CD4-positive, alpha-beta T cell treated with Interleukin-6 for 4 hours (primary cell): ENCODE measurements around the gene FAM171A1.
"Not testable (repeated sequence)": the region's sequence is repeated elsewhere in the genome, so short reads cannot be mapped to it uniquely, and the experiment has no call there.

ENCODE experiments used
- DNase-seq: peaks from one replicate; pipeline ENCODE4 v3.0.0-alpha.2; 2020; ENCODE audit warnings: mixed read lengths

The FAM171A1 gene

DNA sequence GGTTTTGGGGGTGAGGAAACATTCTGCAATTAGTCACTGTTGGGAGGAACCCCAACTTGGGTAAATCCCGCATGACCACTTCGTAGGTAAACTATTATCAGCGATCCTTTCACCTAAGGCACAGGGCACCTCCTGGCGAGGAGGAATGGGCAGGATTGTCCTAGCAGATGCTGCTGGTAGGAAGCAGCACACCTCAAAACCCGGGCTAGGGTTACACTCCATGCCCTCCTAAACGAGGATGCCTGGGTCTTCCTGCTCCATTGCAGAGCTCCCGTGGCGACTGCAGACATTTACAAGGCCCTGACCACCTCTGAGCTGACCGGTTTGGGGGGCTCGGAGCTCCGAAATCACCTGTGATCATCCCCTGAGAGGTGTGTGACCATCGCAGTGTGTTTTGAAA, 92.3 kb downstream of the FAM171A1 start:
- no peak for DNase-seq

DNA sequence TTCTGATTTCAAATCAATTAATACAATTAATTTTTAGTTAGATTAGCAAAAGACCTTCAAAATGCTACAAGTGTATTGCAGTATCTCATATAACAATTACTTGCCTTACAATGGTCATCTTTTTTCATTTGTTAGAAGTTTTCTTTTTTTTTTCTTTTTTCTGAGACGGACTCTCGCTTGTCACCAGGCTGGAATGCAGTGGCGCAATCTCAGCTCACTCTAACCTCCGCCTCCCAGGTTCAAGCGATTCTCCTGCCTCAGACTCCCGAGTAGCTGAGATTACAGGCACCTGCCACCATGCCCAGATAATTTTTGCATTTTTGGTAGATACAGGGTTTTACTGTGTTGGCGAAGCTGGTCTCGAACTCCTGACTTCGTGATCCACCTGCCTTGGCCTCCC, 95.0 kb downstream of the FAM171A1 start:
- DNase-seq: not testable (repeated sequence)

DNA sequence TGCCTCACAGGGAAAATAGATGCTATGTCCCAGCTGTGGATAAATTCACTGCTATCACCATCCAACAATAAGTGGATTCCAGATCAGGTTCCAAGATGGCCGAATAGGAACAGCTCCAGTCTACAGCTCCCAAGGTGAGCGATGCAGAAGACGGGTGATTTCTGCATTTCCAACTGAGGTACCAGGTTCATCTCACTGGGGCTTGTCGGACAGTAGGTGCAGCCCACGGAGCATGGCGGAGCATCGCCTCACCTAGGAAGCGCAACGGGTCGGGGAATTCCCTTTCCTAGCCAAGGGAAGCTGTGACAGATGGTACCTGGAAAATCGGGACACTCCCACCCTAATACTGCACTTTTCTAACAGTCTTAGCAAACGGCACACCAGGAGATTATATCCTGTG, 101.3 kb downstream of the FAM171A1 start:
- not testable (repeated sequence) for DNase-seq

DNA sequence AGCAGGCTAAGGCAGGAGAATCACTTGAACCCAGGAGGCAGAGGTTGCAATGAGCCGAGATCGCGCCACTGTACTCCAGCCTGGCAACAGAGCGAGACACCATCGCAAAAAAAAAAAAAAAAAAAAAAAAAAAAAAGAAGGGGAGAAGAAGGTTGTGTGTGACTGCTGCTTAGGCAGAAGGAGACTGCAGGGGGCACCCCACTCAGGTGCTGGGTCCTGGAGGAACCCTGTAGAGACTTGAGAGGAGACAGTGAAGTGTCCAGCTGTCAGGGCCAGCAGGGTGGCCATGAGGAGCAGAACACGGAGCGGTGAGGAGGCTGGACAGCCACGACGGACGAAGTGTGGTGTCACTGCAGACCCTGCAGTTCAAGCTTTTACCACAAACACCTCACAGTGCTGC, 103.6 kb downstream of the FAM171A1 start:
- no peak for DNase-seq

DNA sequence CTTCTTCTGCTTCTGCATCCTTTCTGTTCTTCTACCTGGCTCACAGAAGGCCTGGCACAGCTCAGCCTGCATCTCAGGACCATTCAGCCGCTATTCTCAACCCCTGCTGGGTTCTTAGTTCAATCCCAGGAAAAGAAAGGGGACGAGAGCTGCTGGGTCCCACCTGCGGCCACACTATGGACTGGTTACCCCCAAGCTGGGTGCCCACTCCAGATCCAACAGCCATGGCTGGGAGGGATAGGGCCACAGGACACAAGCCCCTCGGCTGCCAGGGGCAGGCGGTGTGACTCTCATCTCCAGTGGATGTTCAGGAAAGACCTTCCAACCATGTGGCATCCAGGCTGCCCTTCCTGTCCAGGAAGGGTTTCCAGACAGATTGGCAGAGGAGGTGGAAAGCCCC, 105.0 kb downstream of the FAM171A1 start:
- DNase-seq: no peak

DNA sequence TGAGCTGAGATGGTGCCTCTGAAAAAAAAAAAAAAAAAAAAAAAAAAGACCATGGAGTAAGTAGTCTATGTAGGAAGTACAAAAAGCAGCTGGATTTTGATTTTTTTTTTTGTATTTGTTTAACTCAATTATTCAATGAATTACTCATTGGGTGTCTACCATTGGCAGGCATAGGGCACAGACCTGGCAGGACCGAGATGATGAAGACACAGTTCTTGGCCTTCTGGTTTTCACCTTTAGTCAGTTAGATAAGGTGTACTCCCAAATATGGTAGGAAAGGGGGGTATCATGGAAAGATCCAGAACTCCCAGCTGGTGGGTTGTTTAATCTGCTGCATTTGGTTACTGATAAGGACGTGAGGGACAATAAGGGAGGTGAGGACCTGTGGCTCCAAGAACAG, 105.5 kb downstream of the FAM171A1 start:
- no peak for DNase-seq

DNA sequence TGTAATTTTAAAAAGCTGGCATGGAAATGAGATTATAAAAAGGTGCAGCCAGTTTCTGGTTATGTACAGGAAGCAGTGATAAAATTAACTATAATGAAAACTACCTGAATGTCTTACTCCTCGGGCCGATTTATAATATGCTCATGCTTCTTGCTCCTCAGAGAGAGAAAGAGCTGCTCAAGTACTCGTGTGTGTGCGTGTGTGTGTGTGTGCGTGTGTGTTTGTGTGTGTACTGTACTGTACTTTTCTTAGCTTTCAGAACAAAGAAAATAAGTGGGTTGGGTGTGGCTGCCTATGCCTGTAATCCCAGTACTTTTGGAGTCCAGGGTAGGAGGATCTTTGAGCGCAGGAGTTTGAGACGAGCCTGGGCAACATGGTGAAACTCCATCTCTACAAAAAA, 106.0 kb downstream of the FAM171A1 start:
- no peak for DNase-seq

DNA sequence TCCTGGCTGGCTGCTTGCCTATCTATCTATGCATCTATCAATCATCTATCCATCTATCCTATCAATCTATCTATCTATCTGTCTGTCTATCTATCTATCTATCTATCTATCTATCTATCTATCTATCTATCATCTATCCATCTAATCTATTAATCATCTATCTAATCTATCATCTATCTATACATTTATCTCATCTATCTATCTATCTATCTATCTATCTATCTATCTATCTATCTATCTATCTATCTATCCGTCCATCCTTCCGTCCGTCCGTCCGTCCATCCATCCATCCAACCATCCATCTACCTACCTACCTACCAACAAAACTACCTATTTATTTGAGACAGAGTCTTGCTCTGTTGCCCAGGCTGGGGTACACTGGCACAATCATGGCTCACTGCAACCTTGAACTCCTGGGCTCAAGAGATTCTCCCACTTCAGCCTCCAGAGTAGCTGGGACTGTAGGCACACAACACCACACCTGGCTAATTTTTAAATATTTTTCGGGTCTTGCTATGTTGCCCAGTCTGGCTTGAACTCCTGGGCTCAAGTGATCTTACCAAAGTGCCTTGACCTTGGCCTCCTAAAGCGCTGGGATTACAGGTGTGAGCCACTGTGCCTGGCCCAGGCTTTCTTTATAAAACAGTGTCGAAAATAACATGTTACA, 107.3 kb downstream of the FAM171A1 start:
- no peak for DNase-seq

DNA sequence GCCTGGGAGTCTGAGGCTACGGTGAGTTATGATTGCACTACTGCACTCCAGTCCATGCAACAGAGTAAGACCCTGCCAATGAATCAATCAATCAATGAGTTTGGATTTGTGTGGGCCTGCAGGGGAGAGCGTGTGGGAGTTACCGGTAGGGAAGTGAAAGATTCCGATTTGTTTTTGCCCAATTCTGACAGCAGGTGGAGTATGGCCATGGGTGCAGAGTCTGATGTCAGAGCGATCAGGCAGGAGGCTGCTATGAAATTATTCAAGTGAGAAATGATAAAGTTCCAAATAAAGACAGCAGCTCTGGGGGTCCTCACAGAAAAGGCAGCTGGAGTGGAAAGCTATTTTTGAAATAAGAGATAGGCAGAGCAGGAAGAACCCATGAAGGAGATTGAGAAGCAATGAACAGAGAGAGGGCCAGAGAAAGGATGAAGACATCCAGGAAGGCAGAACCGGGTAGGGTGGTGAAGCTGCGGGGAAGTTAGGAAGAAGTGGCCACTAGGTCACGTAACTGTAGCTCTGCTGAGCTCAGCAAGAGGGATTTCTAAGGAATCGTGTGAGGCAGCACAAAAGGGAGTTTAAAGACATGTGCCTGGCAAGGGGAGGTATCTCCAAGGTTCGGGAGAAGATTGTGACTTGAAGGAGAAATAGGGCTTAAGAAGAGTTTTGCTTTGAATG, 108.9 kb downstream of the FAM171A1 start:
- DNase-seq: no peak

DNA sequence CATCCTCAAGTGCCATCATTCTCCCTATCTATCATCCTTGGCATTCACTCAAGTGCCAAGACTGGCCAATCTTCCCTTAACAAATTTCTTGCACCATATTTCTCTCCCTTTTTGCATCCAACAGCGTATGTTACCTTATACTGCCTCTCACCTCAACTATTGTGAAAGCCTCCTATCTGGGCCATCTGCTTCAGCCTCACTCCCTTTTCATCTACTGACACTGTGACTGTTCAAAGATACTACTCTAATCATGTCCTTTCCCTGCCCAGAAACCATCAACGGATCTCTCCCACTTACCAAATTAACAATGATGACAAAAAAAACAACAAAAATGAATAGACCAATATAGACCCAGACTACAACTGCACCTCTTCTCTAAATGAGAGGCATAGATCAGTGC, 112.0 kb downstream of the FAM171A1 start:
- no peak for DNase-seq

DNA sequence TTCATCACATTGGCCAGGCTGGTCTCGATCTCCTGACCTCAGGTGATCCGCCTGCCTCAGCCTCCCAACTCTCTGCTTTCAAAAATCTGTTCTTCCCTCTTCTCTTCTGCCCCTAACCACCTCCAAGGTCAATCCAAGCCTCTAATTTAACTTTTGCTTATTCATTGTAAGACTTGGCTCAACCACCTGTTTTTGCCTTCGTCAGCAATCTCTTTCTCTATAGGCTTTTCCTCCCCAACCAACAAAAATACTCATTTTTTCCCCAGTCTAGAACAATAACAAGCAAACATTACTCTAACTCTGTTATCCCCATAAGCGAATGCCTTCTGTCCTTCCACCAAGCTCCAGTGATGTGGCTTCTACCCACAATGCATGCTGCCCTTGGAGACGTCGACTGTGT, 112.8 kb downstream of the FAM171A1 start:
- DNase-seq: no peak

DNA sequence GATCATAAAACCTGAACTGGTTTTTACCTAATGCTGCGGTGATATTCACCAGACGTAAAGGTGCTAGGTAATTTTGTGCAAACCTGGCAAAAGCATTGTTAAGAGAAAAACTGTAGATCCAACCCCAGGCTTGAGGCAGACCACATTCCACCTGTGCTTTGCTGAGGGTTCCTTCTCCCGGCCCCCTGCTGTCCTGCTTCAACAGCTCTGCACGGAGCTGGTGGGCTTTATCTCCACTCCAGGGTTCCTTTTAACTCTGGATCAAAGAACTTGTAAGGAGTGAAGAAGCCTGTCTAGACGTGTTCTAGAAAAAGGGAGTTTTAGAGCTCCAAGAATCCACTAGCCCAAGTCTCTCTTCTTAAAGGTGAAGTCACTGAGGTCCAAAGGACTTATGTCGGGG, 115.1 kb downstream of the FAM171A1 start:
- no peak for DNase-seq

DNA sequence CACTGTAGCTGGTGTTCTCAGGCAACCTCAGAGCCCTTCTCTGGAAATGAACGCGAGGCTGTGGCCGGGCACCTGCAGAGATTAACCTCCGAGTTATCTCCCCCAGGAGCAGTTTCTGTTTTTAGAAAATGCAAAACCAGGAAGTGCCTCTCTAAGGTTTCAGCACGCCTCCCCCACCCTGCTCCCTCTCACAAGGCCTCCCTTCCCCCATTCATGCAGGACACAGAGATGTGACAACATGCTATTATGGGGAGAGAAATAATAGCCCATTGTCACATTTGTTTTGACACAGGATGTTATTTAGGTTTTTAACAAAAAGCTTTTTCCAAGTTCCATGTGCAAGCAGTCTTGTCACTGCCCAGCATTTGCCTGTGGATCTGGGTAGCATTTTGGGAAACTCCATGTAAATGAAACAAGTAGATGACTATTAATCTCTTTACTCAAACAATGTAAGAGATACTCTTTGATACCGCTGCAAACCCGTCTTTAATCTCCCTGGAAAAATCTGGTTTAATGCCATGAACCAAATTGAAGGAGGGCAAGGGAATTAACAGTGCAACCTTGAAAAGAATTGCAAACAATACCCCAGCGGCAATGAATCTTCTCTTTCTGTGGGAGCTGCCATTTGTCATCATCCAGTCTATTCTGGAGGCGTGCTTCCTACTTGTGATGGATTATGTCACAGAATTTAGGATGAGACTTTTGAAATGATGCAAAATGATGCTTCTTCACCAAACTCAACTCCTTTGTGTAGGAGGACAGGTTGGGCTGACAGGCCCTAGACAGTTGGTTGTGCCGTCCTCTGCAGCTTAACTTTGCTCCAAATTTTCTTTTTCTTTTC, 116.1 kb downstream of the FAM171A1 start:
- DNase-seq: peak; percentile 40

DNA sequence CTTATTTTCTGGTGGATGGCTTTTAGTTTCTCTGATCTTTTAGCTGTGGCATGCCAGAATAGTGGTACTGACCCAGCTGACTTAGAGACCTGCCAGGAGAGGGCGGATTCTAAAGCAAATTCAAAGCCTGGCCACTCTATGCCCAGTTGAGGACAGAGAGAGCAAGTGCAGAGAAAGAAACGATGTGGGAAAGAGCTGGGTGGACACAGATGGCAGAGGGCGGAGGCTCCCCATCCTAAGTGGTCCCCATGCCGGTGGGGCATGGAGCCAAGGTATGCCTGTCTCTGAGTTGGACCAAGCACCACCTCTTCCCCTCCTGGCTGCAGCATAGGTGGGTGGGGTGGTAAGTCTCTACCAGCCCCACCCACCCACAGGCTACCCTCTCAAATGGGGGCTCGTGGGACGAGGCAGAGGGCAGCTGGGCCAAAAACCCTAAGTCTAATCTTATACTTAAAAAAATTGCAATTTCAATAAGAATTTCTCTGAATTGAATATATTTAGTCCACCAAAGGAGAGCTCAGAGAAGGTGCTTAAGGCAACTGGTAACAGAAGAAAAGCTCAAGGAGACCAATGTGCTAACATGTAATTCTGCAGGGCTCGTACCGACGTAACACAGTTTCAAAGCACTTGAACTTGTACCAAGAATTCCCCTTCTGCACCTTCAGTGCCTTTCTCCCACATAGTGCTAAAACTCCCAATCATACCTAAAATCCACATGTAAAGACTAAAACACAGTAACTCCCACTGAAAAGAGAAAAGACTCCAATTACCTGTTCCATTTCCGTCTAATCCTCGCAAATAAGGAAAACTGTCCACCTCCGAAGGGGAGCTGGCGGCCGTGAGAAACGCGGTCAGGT, 116.9 kb downstream of the FAM171A1 start:
- no peak for DNase-seq

DNA sequence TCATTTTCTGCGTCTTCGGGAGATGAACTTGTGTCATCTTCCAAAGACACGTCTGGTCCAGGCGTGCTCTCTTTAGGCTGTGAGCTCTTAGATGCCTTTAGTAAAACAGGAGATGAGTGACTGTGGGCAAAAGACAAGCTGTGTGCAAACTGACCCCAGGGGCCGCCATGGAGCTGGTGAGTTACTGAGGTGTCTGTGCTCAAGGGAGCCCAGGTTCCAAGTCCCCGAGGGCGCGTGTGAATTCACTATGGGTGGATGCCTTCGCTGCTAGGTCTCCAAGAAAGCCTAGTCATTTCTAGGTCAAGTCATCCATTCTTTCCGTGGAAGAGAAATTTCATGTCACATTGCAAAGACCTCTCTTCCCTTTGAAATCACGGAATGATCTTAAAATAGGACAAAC, 118.7 kb downstream of the FAM171A1 start:
- DNase-seq: no peak

DNA sequence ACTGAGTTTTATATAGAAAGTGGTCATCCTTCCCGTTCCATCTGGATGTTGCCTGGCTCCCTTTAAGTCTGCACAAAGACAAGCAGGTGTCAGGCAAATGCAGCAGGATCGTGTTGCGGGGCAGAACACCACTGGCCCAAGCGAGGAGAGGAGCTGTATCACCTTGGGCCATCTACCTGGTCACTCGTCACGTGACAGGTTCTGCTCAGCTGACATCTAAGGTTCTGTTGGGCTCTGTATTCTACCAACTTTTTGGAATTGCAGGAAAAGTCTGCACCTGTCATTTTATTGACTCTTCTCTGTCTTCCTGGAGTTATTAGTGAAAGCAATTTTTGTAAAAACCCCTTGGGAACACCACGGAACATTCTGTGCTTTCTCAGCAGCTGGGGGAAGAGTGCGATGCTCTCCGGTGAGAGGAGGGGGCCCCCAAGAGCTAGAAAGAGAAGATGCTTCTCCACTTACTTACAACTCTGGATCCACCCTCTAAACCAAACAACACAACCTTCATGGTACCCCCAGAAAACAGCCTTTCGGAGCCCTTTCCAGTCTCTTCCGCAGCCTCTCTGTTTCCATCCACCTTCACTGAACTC, 119.2 kb downstream of the FAM171A1 start:
- DNase-seq: no peak

DNA sequence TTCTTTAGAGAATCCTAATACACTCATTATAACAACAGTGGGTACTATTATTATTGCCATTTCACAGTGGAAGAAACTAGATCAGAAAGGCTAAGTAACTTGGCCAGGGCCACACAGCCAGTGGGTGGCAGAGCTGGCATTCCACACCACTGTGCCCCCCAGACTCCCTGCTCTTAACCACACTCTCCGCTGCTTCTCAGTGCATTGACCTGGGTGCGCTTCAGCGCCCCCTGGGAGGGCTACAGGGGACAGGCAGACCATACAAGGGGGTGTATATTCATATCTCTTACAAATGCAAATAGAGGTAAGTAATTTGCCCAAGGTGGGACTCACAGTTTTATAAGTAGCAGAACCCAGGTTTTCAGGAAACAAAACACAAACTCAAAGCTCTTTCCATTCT, 125.6 kb downstream of the FAM171A1 start:
- DNase-seq: peak; percentile 41

DNA sequence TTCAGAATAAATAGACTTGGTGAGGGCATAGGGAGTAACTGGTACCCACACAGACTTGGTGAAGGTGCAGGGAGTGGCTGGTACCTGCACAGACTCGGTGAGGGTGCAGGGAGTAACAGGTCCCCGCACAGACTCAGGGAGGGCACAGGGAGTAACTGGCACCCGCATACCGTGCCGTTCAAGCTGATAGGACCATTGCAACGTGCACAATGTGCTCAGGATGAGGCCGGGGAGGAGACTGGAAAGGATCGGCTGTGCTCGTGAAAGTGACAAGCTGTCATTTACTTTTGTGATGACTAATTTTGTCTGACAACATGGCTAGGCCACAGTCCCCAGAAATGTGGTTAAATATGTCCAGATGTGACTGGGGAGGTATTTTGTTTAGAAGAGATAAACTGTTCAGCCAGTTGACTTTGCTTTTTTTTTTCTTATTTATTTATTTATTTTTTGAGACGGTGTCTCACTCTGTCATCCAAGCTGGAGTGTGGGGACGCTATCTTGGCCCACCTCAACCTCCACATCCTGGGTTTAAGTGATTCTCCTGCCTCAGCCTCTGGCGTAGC, 126.4 kb downstream of the FAM171A1 start:
- no peak for DNase-seq

DNA sequence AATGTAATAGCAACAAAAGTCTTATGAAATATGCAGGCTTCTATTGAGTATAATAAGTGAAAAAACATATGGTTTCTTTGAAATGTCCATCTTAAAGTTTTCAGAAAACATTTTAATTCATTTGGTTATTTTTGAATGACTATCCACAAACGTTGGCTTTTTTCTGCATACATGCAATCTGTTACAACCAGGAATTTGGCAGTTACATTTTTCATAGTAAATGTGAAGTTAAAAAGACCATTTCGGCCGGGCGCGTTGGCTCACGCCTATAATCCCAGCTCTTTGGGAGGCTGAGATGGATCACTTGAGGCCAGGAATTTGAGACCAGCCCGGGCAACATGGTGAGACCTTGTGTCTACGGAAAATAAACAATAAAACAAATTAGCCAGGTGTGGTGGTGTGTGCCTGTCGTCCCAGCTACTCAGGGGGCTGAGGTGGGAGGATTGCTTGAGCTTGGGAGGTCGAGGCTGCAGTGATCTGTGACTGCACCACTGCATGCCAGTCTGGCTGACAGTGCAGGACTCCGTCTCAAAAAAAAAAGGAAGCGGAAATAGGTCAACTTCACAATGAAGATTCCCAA, 128.7 kb downstream of the FAM171A1 start:
- DNase-seq: no peak

DNA sequence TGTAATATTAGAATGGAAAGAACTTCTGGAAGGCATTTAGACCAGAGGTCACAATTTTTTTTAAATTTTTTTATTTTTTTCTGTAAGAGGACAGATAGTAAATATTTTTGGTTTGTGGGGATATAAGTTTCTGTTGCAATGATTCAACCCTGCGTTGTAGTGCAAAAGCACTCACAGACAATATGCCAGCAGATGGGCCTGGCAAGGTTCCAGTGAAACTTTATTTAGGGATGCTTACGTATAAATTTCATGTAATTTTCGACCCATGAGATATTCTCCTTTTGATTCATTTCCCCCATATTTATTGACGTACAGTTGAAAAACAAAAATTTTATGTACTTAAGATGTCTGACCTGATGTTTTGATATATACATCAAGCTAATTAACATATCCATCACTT, 129.8 kb downstream of the FAM171A1 start:
- DNase-seq: no peak

DNA sequence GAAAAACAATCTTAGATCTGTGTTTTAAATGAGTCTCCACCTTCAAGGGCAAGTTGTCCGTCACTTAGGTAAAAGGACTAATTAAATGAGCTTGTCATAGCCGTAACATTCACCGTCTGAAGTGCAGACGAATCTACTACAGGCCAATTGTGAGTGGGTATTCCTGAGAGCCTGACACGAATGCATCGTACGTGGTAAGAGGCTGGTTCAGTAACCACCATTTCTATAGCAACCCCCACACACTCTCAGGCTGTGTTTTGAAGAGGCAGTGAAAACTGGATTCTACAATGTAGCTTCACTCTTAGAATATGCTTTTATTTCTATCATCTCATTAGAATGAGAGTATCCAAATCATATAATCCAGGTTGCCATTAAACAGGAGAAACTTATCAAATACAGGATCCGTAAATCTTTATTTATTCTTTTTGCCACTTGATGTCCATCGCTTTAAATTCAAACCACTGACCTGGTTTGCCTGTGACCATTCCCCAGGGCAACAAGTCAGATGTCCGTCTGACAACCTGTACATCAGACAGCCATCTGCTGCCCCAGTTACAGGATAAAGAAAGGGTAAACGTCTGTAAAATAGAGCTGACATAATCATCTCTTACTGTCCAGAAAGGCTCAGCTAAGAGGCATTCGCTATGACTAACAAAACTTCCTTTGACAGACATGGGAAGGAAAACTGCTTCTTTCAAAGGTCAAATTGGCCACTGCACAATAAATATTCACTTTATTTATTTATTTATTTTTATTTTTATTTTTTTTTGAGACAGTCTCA, 132.3 kb downstream of the FAM171A1 start:
- DNase-seq: no peak
